Hepatocyte (in vitro differentiated cells): ENCODE results near the gene QRSL1. TPM values are rescaled to one million over a fixed set of nuclear protein-coding genes. Genes with fewer than 3 reads are reported as not detected.

ENCODE experiments used
- DNase-seq: peaks from one replicate; pipeline ENCODE4 v3.0.0-alpha.2; 2016; ENCODE audit warnings: low spot score
- H2AFZ ChIP-seq: fragments of 200-600 bp; sonication (generic); 2 replicates; pipeline ENCODE4 v1.6.0; 2016; ENCODE audit warnings: antibody characterized with exemption, mild to moderate bottlenecking
- H3K27ac ChIP-seq: fragments of 200-600 bp; sonication (generic); 2 replicates; pipeline ENCODE4 v1.5.1; 2016; ENCODE audit warnings: mild to moderate bottlenecking
- H3K27me3 ChIP-seq: fragments of 200-600 bp; sonication (generic); 2 replicates; pipeline ENCODE4 v1.6.1; 2016
- H3K36me3 ChIP-seq: fragments of 200-600 bp; sonication (generic); replicated peaks from 2 replicates; pipeline ENCODE4 v1.5.1; 2016; ENCODE audit warnings: low read depth; ENCODE audit not compliant: insufficient read depth
- H3K4me1 ChIP-seq: fragments of 200-600 bp; sonication (generic); 2 replicates; pipeline ENCODE4 v1.5.1; 2016; ENCODE audit warnings: mild to moderate bottlenecking, moderate library complexity; ENCODE audit not compliant: insufficient read depth
- H3K4me2 ChIP-seq: fragments of 200-600 bp; sonication (generic); 2 replicates; pipeline ENCODE4 v1.6.0; 2016
- H3K4me3 ChIP-seq: fragments of 200-600 bp; sonication (generic); 2 replicates; pipeline ENCODE4 v1.5.1; 2016; ENCODE audit warnings: mild to moderate bottlenecking
- H3K79me2 ChIP-seq: fragments of 200-600 bp; sonication (generic); 2 replicates; pipeline ENCODE4 v1.6.0; 2017; ENCODE audit warnings: mild to moderate bottlenecking
- H3K9me2 ChIP-seq: fragments of 200-600 bp; sonication (generic); replicated peaks from 2 replicates; pipeline ENCODE4 v1.6.0; 2017; ENCODE audit warnings: mild to moderate bottlenecking; ENCODE audit not compliant: insufficient read depth
- H3K9me3 ChIP-seq: fragments of 200-600 bp; sonication (generic); 2 replicates; pipeline ENCODE4 v1.5.1; 2016; ENCODE audit warnings: low read depth, mild to moderate bottlenecking
- H4K20me1 ChIP-seq: fragments of 200-600 bp; sonication (generic); 2 replicates; pipeline ENCODE4 v1.6.0; 2016; ENCODE audit warnings: mild to moderate bottlenecking; ENCODE audit not compliant: insufficient read depth, poor library complexity, severe bottlenecking
- CTCF ChIP-seq: fragments of 200-600 bp; sonication (generic); IDR thresholded peaks from 2 replicates; pipeline ENCODE4 v1.5.1; 2016; ENCODE audit warnings: antibody characterized with exemption, mild to moderate bottlenecking; ENCODE audit not compliant: poor library complexity
- EZH2 ChIP-seq: fragments of 200-600 bp; sonication (generic); IDR thresholded peaks from 2 replicates; pipeline ENCODE4 v1.6.1; 2016; ENCODE audit warnings: antibody characterized with exemption, mild to moderate bottlenecking, borderline replicate concordance
- EZH2phosphoT487 ChIP-seq: fragments of 200-600 bp; sonication (generic); IDR thresholded peaks from one replicate; pipeline ENCODE4 v1.6.1; 2018; ENCODE audit warnings: antibody characterized with exemption, mild to moderate bottlenecking, low read depth, moderate library complexity; ENCODE audit not compliant: unreplicated experiment, severe bottlenecking
- WGBS: methylation state at CpG from one replicate; pipeline ENCODE4 v1.1.6; 2016; ENCODE audit warnings: low lambda C conversion rate; ENCODE audit errors: missing lambda C conversion rate; 5-methylcytosine and 5-hydroxymethylcytosine counted together
- polyA plus RNA-seq: library from polyadenylated mRNA; unstranded; fragments of >200 nt; fragmentation: Nextera tagmentation; extraction: Ambion mirVana; gene quantifications from 2 replicates; pipeline ENCODE4 v1.2.1, GENCODE V29; 2016
- total RNA-seq: library from RNA; depleted of rRNA; stranded (reverse); fragments of >200 nt; gene quantifications from 2 replicates; pipeline ENCODE4 v1.2.3, GENCODE V29; 2014

QRSL1 gene
- total and polyA plus RNA-seq, 2 experiments from 2014 or later = 9.9 to 13.6 TPM

DNA sequence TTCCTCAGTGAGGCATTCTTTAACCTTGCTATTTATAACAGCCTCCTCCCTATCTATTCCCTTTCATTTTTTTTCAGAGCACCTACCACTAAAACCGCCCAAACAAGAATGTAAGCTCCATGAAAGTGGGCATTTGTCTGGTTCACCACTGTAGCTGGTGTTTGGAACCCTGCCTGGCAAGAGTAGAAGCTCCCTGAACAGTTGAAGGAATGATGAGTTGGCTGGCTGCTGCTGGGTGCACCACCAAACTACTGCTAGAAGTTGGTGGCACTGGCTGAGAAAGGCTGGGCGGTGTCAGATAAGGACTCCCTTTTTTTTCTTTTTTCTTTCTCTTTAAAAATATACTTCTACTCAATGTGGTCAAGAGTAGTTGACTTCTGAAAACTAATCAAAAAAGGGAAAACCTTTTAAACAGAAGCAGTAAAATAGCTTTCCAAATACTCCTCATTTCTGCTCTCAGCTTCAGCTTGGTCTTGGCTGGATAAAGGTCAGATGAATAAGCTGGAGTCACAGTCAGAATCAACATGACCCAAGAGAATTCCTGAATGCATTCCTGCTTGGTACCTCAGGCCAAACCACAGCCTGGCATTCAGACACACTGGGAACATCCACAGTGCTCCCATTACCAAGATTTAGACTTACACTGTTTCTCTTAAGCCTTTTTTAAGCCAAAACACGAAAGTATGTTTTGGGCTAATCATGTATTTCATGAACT lies 38.1 kb upstream of the QRSL1 start:
- no peak overlapping the region for H3K4me3 ChIP-seq
- no peak for TF ChIP-seq CTCF
- TF ChIP-seq EZH2 = no peak
- no peak for TF ChIP-seq EZH2phosphoT487
- no peaks in the 10 kb centered on the region for H3K9me2 ChIP-seq
- H3K36me3 ChIP-seq = no peaks in the 10 kb centered on the region
- WGBS = 95% methylated on average over 3 of the region's 3 CpGs
- H3K27ac ChIP-seq = no peak overlapping the region
- no peak for DNase-seq
- H4K20me1 ChIP-seq = no peaks in the 10 kb centered on the region
- H3K4me1 ChIP-seq = no peaks in the 10 kb centered on the region
- no peak overlapping the region for H2AFZ ChIP-seq
- no peaks in the 10 kb centered on the region for H3K79me2 ChIP-seq
- H3K9me3 ChIP-seq = no peaks in the 10 kb centered on the region
- no peak overlapping the region for H3K4me2 ChIP-seq
- no peaks in the 10 kb centered on the region for H3K27me3 ChIP-seq

DNA sequence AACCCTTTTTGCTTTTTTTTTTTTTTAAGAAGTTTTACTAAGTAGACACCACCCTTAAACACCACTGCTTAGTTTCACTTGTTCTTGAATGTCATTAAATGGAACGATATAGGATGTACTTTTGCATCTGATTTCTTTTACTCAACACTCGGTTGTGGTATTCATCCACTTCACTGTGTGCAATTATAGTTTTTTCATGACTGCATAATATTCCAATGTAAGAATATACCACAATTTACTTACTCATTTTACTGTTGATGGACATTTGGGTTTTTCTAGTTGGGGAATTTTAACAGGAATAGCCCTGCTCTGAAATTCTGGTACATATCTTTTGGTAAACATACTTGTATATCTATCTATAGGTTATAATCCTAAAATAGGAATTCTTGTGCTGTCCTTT lies 29.9 kb upstream of the QRSL1 start:
- Histone ChIP-seq H3K27me3 (no peaks in the 10 kb centered on the region), H4K20me1 (no peaks in the 10 kb centered on the region), H3K9me2 (no peaks in the 10 kb centered on the region), H3K79me2 (no peaks in the 10 kb centered on the region), H3K27ac (no peak overlapping the region), H3K4me2 (no peak overlapping the region), H2AFZ (no peak overlapping the region), H3K4me1 (no peaks in the 10 kb centered on the region), H3K4me3 (no peak overlapping the region), H3K9me3 (no peaks in the 10 kb centered on the region), H3K36me3 (no peaks in the 10 kb centered on the region)
- TF ChIP-seq CTCF (no peak), EZH2 (no peak), EZH2phosphoT487 (no peak)
- DNase-seq = no peak
- WGBS = 50% methylated on average over 2 of the region's 2 CpGs

DNA sequence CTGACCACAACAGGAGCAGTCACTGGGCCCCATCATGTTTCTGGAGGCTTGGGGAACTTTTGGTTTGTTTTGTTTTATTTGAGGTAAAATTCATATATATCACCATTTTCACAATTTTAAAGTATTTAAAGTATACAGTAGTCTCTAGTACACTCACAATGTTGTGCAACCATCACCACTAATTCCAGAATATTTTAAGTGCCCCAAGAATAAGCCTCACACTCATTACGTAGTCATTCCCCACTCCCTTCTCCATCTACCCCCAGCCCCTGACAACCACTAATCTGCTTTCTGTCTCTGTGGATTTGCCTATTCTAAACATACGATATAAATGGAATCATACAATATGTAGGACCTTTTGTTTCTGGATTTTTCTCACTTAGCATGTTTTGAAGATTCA lies 29.0 kb upstream of the QRSL1 start:
- 90% methylated on average over 2 of the region's 2 CpGs for WGBS
- H3K79me2 ChIP-seq = no peaks in the 10 kb centered on the region
- no peaks in the 10 kb centered on the region for H3K36me3 ChIP-seq
- H3K27ac ChIP-seq = no peak overlapping the region
- H4K20me1 ChIP-seq = no peaks in the 10 kb centered on the region
- H3K9me2 ChIP-seq = no peaks in the 10 kb centered on the region
- no peaks in the 10 kb centered on the region for H3K4me1 ChIP-seq
- no peaks in the 10 kb centered on the region for H3K9me3 ChIP-seq
- no peak overlapping the region for H3K4me3 ChIP-seq
- H2AFZ ChIP-seq = no peak overlapping the region
- no peaks in the 10 kb centered on the region for H3K27me3 ChIP-seq
- DNase-seq = no peak
- H3K4me2 ChIP-seq = no peak overlapping the region
- no peak for TF ChIP-seq EZH2phosphoT487
- no peak for TF ChIP-seq EZH2
- TF ChIP-seq CTCF = no peak
